GM12874 (cell line): ENCODE results near the gene APBB1.

ENCODE experiments used
- CTCF ChIP-seq: IDR thresholded peaks from 2 replicates; pipeline ENCODE4 v1.5.1; 2011; ENCODE audit warnings: low read depth, mild to moderate bottlenecking, control low read depth, low read length, moderate library complexity; ENCODE audit not compliant: insufficient read depth

APBB1 gene

GRCh38 chr11:6437423-6437822 lies 18.5 kb upstream of the APBB1 start:
- no peak for TF ChIP-seq CTCF

- no peak for TF ChIP-seq CTCF
Measured at GRCh38 chr11:6433998-6434660, 15.2 kb upstream of the APBB1 start.

GRCh38 chr11:6431861-6432260 lies 13.0 kb upstream of the APBB1 start:
- TF ChIP-seq CTCF: no peak

GRCh38 chr11:6427516-6427915 lies 8.6 kb upstream of the APBB1 start:
- TF ChIP-seq CTCF: no peak

- no peak for TF ChIP-seq CTCF
Measured at GRCh38 chr11:6420677-6421076, 1.8 kb upstream of the APBB1 start.

GRCh38 chr11:6418557-6419008 lies 311 bp downstream of the APBB1 start:
- TF ChIP-seq CTCF: no peak

- no peak for TF ChIP-seq CTCF
Measured at GRCh38 chr11:6417907-6418556, 862 bp downstream of the APBB1 start.
